WERI-Rb-1 (cell line): Measurements from ENCODE around the gene LRRC8B.

Experiments
- DNase-seq: peaks from one replicate; pipeline ENCODE4 v3.0.0-alpha.2; 2020
- H3K27ac ChIP-seq: fragments of 250-450 bp; sonication (Bioruptor Pico); 2 replicates; pipeline ENCODE4 v1.5.1; 2020; ENCODE audit warnings: mild to moderate bottlenecking, moderate library complexity
- H3K27me3 ChIP-seq: fragments of 250-450 bp; sonication (Bioruptor Pico); 2 replicates; pipeline ENCODE4 v1.5.1; 2021; ENCODE audit warnings: mild to moderate bottlenecking, low read depth, moderate library complexity; ENCODE audit not compliant: insufficient read depth, severe bottlenecking
- H3K36me3 ChIP-seq: fragments of 250-450 bp; sonication (Bioruptor Pico); 2 replicates; pipeline ENCODE4 v1.5.1; 2020; ENCODE audit warnings: mild to moderate bottlenecking, moderate library complexity
- H3K4me3 ChIP-seq: 2 replicates; pipeline ENCODE4 v1.5.1; 2011; ENCODE audit warnings: low read depth, mild to moderate bottlenecking, control low read depth, low read length
- H3K9me3 ChIP-seq: fragments of 250-450 bp; sonication (Bioruptor Pico); 2 replicates; pipeline ENCODE4 v1.5.1; 2021; ENCODE audit warnings: mild to moderate bottlenecking, moderate library complexity; ENCODE audit not compliant: severe bottlenecking
- CTCF ChIP-seq: IDR thresholded peaks from 2 replicates; pipeline ENCODE4 v1.5.1; 2011; ENCODE audit warnings: low read depth, mild to moderate bottlenecking, control low read depth, inconsistent platforms, low read length

The LRRC8B gene

DNA sequence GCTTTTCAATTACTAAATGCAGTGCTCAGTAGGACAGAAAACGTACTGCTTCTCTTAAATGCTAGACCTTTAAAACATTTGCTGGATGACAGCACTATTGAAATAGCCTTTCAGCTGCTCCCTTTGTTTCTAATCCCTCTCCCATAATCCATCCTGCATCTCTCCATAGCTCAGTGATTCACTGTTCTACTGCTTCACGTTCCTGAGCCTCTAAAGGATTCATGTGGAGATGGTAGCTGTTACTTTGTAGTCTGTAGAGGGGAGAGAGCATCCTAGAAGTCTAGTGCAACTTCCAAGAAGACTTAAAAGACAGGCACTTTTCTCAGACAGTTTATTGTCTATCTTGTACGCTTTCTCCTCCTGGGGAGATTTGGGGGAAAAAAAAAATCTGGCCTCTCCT is 51.4 kb downstream of the LRRC8B start:
- Histone ChIP-seq H3K36me3 (peaks cover 20% of the 10 kb centered on the region), H3K4me3 (no peak overlapping the region), H3K27ac (no peak overlapping the region), H3K9me3 (peaks cover under 1% of the 10 kb centered on the region), H3K27me3 (no peaks in the 10 kb centered on the region)
- DNase-seq = no peak
- no peak for TF ChIP-seq CTCF

DNA sequence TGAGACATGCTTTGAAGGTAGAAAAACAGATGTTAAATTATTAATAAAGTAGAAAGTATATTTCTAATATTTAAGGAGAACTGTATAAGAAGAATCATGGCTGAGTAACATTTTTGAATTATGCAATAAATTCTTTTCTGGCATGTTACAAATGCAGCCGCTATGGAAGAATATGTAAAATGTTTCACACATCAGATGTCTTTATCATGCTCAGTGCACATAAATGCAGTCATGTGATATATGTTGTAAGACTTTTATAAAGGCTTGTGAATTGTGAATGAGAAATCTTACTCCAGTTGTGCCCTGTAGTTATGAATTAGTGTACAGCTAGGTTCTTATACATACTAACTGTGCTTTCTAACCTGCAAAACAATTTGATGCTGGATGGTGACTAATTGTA is 53.5 kb downstream of the LRRC8B start:
- Histone ChIP-seq H3K36me3 (peaks cover 28% of the 10 kb centered on the region), H3K27ac (no peak overlapping the region), H3K4me3 (no peak overlapping the region), H3K27me3 (no peaks in the 10 kb centered on the region), H3K9me3 (no peaks in the 10 kb centered on the region)
- no peak for DNase-seq
- no peak for TF ChIP-seq CTCF

DNA sequence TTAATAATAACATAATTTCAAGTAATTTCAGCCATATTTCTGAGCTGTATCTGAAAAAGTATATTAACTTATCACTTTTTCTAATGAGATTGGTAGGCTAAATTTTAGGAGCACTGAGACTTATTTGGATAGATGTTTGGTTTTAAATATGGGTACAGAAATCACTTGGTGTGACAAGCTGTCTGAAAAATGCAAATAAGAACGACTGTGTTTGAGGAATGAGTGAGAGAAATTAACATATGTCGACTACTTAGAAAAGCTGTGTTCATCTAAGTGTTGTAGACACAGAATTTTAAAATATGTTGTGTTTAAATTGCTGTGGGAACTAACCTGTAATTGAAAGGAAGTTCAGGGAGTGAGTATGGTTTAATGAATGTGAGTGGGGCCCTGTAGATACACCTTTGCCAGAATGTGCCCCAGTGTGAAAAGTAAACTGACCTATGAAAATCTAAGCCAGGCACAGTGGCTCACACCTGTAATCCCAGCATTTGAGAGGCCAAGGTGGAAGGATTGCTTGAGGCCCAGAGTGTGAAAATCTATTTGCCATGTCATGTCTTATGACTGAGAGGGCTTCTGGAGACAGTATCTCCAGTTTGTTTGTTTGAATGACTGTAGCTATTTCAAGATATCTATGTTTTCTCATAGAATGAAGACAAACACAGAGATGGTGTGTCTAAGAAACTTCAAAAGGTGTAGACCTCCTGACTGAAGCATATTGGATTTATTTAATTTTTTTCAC is 54.5 kb downstream of the LRRC8B start:
- H3K9me3 ChIP-seq = no peaks in the 10 kb centered on the region
- DNase-seq = no peak
- no peak for TF ChIP-seq CTCF
- H3K4me3 ChIP-seq = no peak overlapping the region
- H3K36me3 ChIP-seq = peaks cover 38% of the 10 kb centered on the region
- no peak overlapping the region for H3K27ac ChIP-seq
- no peaks in the 10 kb centered on the region for H3K27me3 ChIP-seq

DNA sequence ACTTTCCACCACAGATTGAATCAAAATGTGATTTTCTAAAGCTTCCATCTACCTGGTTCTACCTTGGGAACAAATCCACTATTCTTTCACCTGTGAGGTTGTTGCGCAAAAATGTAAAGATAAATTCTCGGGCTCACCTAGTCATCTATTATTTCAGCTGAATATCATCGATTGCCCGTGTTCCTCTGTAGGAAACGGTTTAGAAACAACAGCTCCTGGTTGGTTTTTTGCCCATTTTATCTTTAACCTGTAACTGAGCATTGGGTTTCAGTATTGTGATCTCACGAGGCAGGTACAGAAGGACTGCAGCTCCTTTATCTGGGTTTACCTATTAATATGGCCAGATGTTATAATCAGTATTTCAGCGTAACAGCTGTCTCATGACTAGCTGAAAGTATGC is 55.4 kb downstream of the LRRC8B start:
- no peaks in the 10 kb centered on the region for H3K9me3 ChIP-seq
- TF ChIP-seq CTCF = no peak
- no peaks in the 10 kb centered on the region for H3K27me3 ChIP-seq
- DNase-seq = no peak
- peaks cover 46% of the 10 kb centered on the region for H3K36me3 ChIP-seq
- H3K27ac ChIP-seq = no peak overlapping the region
- no peak overlapping the region for H3K4me3 ChIP-seq

- TF ChIP-seq CTCF = no peak
- Histone ChIP-seq H3K36me3 (peaks cover 58% of the 10 kb centered on the region), H3K9me3 (no peaks in the 10 kb centered on the region), H3K4me3 (no peak overlapping the region), H3K27me3 (no peaks in the 10 kb centered on the region), H3K27ac (no peak overlapping the region)
- no peak for DNase-seq
These were observed 57.2 kb downstream of the LRRC8B start for GRCh38 chr1:89581859-89582258.

DNA sequence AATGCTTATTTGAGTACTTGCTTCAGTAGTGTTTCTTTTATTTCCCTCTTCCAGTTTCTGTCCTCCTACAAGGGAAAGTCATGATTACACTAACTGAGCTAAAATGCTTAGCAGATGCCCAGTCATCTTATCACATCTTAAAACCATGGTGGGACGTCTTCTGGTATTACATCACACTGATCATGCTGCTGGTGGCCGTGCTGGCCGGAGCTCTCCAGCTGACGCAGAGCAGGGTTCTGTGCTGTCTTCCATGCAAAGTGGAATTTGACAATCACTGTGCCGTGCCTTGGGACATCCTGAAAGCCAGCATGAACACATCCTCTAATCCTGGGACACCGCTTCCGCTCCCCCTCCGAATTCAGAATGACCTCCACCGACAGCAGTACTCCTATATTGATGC is 57.9 kb downstream of the LRRC8B start:
- H3K36me3 ChIP-seq = peaks cover 58% of the 10 kb centered on the region
- no peak for DNase-seq
- no peak overlapping the region for H3K4me3 ChIP-seq
- H3K27me3 ChIP-seq = no peaks in the 10 kb centered on the region
- H3K27ac ChIP-seq = no peak overlapping the region
- no peaks in the 10 kb centered on the region for H3K9me3 ChIP-seq
- TF ChIP-seq CTCF = no peak
